ENCODE data around the gene BCL2.
A peak's percentile ranks its signal among the peaks of the same experiment; 100 is the strongest.
"Not testable (repeated sequence)": the region's sequence is repeated elsewhere in the genome, so short reads cannot be mapped to it uniquely, and the experiment has no call there.

BCL2 gene

DNA sequence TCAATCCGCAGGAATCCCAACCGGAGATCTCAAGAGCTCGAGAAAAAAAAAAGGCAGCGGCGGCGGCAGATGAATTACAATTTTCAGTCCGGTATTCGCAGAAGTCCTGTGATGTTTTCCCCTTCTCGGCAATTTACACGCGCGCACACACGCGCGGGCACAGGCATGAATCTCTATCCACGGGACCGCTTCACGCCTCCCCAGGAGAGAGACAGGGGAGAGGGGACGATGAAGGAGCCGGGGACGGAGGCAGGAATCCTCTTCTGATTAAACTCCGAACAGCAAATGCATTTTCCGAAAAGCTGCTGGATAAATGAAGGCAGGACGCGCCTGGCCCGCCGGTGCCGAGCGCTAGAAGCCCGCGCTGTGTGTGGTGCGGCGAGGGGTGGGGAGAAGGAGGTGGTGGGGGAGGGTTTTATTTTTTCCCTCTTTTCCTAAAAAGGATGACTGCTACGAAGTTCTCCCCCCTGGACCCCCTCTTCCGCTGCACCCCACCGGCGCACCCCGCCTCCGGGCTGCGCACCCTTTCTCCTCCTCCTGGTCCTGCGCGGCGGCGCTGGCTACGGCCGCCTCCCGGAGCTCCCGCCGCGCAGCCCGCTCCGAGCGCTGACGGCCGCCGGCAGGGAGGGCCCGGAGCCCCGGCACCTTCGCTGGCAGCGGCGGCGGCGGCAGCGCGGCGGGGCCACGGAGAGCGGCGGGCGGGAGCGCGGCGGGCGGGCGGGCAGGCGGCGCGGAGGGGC, at the start of gene BCL2:
BCL2 (minus strand) TSS at position 387 of the 740 bp plus-strand sequence.
- peak; percentile 4 for DNase-seq (ENCODE audit: extremely low read depth, low read depth)

DNA sequence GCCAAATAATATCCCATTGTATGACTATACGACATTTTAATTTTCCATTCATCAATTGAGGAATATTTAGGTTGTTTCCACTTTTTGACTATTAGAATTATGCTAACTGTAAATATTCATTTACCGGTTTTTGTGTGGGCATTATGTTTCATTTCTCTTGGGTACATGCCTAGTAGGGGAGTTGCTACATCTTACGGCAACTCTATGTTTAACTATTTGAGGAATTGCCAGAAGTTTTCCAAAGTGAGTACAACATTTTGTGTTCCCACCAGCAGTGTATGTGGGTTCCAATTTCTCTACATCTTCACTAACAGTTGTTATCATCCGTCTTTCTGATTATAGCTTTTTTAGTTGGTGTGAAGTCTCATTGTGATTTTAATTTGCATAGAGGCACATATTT, 49.0 kb upstream of the BCL2 start:
- TF ChIP-seq CTCF (IDR thresholded peaks at IDR 0.05; ENCODE audit: low read depth, low read length), result no peak
- no peak for DNase-seq (ENCODE audit: extremely low read depth, low read depth)

More for the DNA sequence above, at the start of gene BCL2:
- TF ChIP-seq CTCF (IDR thresholded peaks at IDR 0.05; ENCODE audit: low read depth, low read length), result no peak

DNA sequence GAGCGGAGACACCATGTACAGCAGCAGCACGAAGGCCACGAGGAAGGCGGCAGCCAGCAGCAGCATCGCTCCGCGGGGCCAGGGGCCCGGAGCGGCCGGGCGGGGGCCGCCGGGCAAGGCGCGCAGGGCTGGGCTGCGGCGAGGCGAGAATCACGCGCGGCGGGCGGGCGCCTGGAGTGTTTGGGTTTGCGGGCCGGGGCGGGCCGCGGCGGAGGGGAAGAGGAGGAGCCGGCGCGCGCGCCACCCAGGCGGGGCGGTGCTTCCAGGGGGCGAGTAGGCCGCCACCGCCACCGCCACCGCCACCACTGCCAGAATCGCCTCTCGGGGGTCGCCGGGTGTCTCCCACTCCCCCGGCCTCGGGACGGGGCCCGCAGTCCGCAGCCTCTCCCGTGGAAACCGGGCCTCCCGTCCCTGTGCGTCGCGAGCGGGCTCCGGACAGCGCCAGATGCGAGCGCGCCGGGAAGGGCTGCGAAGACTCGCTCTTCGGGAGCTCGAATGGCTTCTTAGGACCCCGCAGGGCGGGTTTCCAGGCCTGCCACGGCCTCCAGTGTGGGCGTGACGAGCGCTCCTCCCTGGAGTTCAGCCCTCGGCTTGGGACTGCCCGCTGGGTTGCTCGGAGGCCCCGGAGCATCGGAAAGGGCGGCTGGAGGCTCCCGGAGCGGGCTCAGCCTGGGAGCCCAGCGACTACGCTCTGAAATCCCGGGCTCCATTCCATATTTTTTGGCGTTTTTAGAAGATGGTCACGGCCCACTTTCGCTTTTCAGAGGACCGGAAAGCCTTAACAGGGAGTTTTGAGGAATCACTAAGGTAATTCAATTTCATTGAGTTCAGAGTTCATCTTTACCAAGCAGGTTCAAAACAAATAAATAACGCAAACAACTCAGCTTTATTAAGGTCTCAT, 47.7 kb upstream of the BCL2 start, which contains the start of gene KDSR:
KDSR (minus strand) TSS at position 154 of the 901 bp plus-strand sequence; CDS start at position 66, 88 bp downstream.
- DNase-seq (ENCODE audit: extremely low read depth, low read depth), result peak; percentile 96
- no peak for TF ChIP-seq CTCF (IDR thresholded peaks at IDR 0.05; ENCODE audit: low read depth, low read length)

DNA sequence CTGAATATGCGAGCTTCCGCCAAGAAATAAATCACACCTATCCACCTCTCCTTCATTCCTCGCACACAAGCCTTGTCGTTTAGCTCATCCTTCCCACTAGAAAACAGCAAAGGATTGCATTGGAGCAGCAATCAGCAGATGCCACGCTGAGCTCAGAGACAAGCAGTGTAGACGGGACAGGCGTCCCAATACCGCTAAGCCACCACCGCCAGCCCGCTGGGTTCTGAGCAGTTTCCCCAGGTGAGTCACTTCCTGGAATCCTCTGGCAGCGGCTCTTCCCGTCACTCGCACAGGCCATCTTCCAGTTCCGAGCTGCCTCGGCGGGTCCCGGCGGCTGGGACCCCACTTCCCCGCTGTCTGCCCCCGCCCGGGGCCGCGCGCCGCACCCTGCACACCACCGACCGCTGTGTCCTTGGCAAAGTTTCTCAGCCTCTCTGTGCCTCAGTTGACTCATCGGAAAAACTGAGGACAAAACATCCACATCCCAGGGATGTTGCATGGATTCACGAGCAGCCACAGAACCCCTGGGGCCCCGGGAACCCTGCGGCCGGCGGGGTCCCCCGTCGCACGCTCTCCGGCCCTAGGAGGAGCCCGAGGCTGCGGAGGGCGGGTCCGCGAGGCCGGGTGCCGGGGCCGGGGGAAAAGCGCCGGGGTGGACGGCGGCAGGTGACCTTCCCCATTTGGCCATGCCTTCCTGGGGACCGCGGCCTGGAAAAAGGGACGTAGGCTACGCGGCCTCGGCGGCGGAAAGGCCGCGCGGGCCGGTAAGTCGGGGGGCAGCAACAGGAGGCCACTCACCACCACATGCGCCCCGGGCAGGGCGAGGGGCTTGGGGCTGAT, 46.9 kb upstream of the BCL2 start:
- no peak for DNase-seq (ENCODE audit: extremely low read depth, low read depth)
- TF ChIP-seq CTCF (IDR thresholded peaks at IDR 0.05; ENCODE audit: low read depth, low read length), result no peak

DNA sequence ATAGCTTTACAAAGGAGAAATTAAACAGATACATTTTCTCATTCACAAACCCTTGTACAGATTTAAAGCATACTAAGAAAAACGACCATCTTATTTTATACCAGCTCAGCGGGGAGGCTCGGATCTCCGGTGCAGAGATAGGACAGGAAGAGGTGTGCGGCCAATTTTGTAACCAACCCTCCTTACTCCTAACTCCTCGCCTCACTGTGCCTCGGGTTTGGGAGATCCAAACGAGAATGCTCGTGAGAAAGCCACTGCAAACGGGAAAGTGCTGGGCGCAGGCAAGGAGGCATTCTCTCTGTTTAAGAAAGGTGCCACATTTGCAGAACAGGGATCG, 46.3 kb upstream of the BCL2 start:
- no peak for TF ChIP-seq CTCF (IDR thresholded peaks at IDR 0.05; ENCODE audit: low read depth, low read length)

DNA sequence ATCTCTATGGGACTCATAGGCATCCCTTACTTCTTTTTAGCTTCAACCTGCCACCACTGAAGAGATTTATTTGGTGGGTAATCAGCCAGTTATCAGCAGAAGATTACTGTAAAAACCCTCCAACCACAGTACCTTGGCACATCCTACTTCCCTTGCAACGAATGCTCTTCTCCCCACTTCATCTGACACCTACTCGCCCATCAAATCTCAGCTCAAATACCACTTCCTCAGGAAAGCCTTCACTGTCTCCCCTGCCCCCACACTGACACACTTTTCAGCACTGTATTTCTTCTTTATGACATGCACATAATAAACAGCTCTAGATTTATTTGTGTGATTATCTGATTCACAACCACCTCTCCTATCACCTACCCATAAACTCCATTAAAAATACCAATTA, 44.4 kb upstream of the BCL2 start:
- DNase-seq (ENCODE audit: extremely low read depth, low read depth), result no peak
- TF ChIP-seq CTCF (IDR thresholded peaks at IDR 0.05; ENCODE audit: low read depth, low read length), result no peak

More for the DNA sequence above, 46.3 kb upstream of the BCL2 start:
- DNase-seq (ENCODE audit: extremely low read depth, low read depth), result no peak

DNA sequence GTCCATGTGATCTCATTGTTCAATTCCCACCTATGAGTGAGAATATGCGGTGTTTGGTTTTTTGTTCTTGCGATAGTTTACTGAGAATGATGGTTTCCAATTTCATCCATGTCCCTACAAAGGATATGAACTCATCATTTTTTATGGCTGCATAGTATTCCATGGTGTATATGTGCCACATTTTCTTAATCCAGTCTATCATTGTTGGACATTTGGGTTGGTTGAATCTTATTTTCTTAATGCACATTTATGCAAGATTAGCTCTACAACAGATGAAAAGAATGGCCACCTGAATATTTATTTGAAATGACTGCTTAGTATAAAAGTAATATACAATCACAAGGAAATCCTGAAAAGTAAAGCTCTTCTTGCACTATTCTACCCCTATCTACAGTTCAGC, 43.9 kb upstream of the BCL2 start:
- DNase-seq (ENCODE audit: extremely low read depth, low read depth), result not testable (repeated sequence)
